H9 (cell line): ENCODE results near the gene ACSL3. TPM values are rescaled to one million over a fixed set of nuclear protein-coding genes. Genes with fewer than 3 reads are reported as not detected.

Experiments used
- DNase-seq: peaks from one replicate; pipeline ENCODE4 v3.0.0-alpha.2; 2017
- H2AFZ ChIP-seq: one replicate; pipeline ENCODE4 v1.6.1; 2013; ENCODE audit warnings: mild to moderate bottlenecking, low read length, control low read depth, moderate library complexity
- H2AK5ac ChIP-seq: 2 replicates; pipeline ENCODE4 v1.6.1; 2013; ENCODE audit warnings: low read length, control low read depth, mixed read lengths; ENCODE audit not compliant: insufficient read length
- H2BK120ac ChIP-seq: one replicate; pipeline ENCODE4 v1.6.1; 2013; ENCODE audit warnings: low read depth, mild to moderate bottlenecking, low read length, control low read depth, inconsistent platforms; ENCODE audit not compliant: poor library complexity, severe bottlenecking
- H2BK12ac ChIP-seq: 2 replicates; pipeline ENCODE4 v1.6.1; 2013; ENCODE audit warnings: low read length, control low read depth, mixed read lengths, low read depth; ENCODE audit not compliant: insufficient read length
- H2BK15ac ChIP-seq: 2 replicates; pipeline ENCODE4 v1.6.1; 2013; ENCODE audit warnings: low read depth, low read length, control low read depth
- H2BK20ac ChIP-seq: one replicate; pipeline ENCODE4 v1.6.1; 2013; ENCODE audit warnings: low read depth, mild to moderate bottlenecking, low read length, control low read depth, inconsistent platforms; ENCODE audit not compliant: poor library complexity, severe bottlenecking
- H2BK5ac ChIP-seq: 2 replicates; pipeline ENCODE4 v1.6.1; 2013; ENCODE audit warnings: low read length, control low read depth, mixed read lengths; ENCODE audit not compliant: insufficient read length
- H3K14ac ChIP-seq: 2 replicates; pipeline ENCODE4 v1.6.1; 2013; ENCODE audit warnings: low read length, control low read depth; ENCODE audit not compliant: insufficient read depth
- H3K18ac ChIP-seq: 2 replicates; pipeline ENCODE4 v1.6.1; 2013; ENCODE audit warnings: low read depth, mild to moderate bottlenecking, mixed read lengths, low read length, control low read depth; ENCODE audit not compliant: insufficient read length
- H3K23ac ChIP-seq: 2 replicates; pipeline ENCODE4 v1.6.1; 2013; ENCODE audit warnings: low read length, control low read depth, mixed read lengths, low read depth; ENCODE audit not compliant: insufficient read length
- H3K23me2 ChIP-seq: 2 replicates; pipeline ENCODE4 v1.6.1; 2013; ENCODE audit warnings: low read depth, mild to moderate bottlenecking, mixed read lengths, low read length, control low read depth; ENCODE audit not compliant: insufficient read length, poor library complexity, severe bottlenecking
- H3K27ac ChIP-seq: 2 replicates; pipeline ENCODE4 v1.5.1; 2013; ENCODE audit warnings: low read length, control low read depth, mixed read lengths, low read depth; ENCODE audit not compliant: insufficient read length
- H3K27me3 ChIP-seq: 2 replicates; pipeline ENCODE4 v1.6.1; 2013; ENCODE audit warnings: low read length, control low read depth, inconsistent platforms; ENCODE audit not compliant: insufficient read depth
- H3K4ac ChIP-seq: 2 replicates; pipeline ENCODE4 v1.6.1; 2013; ENCODE audit warnings: low read depth, mild to moderate bottlenecking, control low read depth, inconsistent platforms, low read length, moderate library complexity
- H3K4me1 ChIP-seq: 2 replicates; pipeline ENCODE4 v1.6.1; 2013; ENCODE audit warnings: low read length, control low read depth, inconsistent platforms; ENCODE audit not compliant: insufficient read depth
- H3K4me2 ChIP-seq: 2 replicates; pipeline ENCODE4 v1.6.1; 2013; ENCODE audit warnings: low read length, control low read depth, mixed read lengths; ENCODE audit not compliant: insufficient read length, insufficient read depth
- H3K56ac ChIP-seq: 2 replicates; pipeline ENCODE4 v1.6.1; 2013; ENCODE audit warnings: low read depth, mild to moderate bottlenecking, mixed read lengths, low read length, control low read depth; ENCODE audit not compliant: insufficient read length
- H3K79me1 ChIP-seq: 2 replicates; pipeline ENCODE4 v1.6.1; 2013; ENCODE audit warnings: low read depth, mild to moderate bottlenecking, moderate library complexity, low read length, control low read depth, inconsistent platforms; ENCODE audit not compliant: insufficient read depth, poor library complexity, severe bottlenecking
- H3K79me2 ChIP-seq: 2 replicates; pipeline ENCODE4 v1.6.1; 2013; ENCODE audit warnings: low read length, control low read depth, inconsistent platforms; ENCODE audit not compliant: insufficient read depth
- H3K9ac ChIP-seq: 2 replicates; pipeline ENCODE4 v1.6.1; 2013; ENCODE audit warnings: low read length, control low read depth, mixed read lengths; ENCODE audit not compliant: insufficient read length; ENCODE audit errors: extremely low read depth
- H3K9me3 ChIP-seq: one replicate; pipeline ENCODE4 v1.6.1; 2013; ENCODE audit warnings: low read depth, low read length, inconsistent platforms; ENCODE audit not compliant: control insufficient read depth
- H3T11ph ChIP-seq: one replicate; pipeline ENCODE4 v1.6.1; 2013; ENCODE audit warnings: mild to moderate bottlenecking, low read length, control low read depth, inconsistent platforms
- H4K20me1 ChIP-seq: one replicate; pipeline ENCODE4 v1.6.1; 2013; ENCODE audit not compliant: control insufficient read depth, insufficient read length, insufficient read depth
- H4K5ac ChIP-seq: 2 replicates; pipeline ENCODE4 v1.6.1; 2013; ENCODE audit warnings: low read depth, mild to moderate bottlenecking, mixed read lengths, low read length, control low read depth; ENCODE audit not compliant: insufficient read length
- H4K8ac ChIP-seq: replicated peaks from 2 replicates; pipeline ENCODE4 v1.6.1; 2013; ENCODE audit warnings: low read length, control low read depth, mixed read lengths, low read depth; ENCODE audit not compliant: insufficient read length
- H4K91ac ChIP-seq: 2 replicates; pipeline ENCODE4 v1.6.1; 2013; ENCODE audit warnings: low read depth, mild to moderate bottlenecking, moderate library complexity, mixed read lengths, low read length, control low read depth; ENCODE audit not compliant: insufficient read length
- H3K27ac Mint-ChIP-seq, 3 experiments: 2 replicates in 2 of 3; 3 replicates in 1 of 3; pipeline ENCODE4 v1.8.0; 2020 to 2021; ENCODE audit warnings: mixed read lengths in 3 of 3, mild to moderate bottlenecking in 1 of 3, moderate library complexity in 1 of 3
- H3K27me3 Mint-ChIP-seq: 2 replicates; pipeline ENCODE4 v1.8.0; 2021; ENCODE audit warnings: low read depth, mild to moderate bottlenecking, moderate library complexity, mixed read lengths
- H3K36me3 Mint-ChIP-seq, 3 experiments: 2 replicates in 2 of 3; 3 replicates in 1 of 3; pipeline ENCODE4 v1.8.0; 2020 to 2021; ENCODE audit warnings: low read depth in 3 of 3, mixed read lengths in 3 of 3; ENCODE audit not compliant: insufficient read depth in 1 of 3
- H3K4me1 Mint-ChIP-seq, 2 experiments: 2 replicates each; pipeline ENCODE4 v1.8.0; 2020; ENCODE audit warnings: mixed read lengths in 2 of 2
- H3K4me3 Mint-ChIP-seq, 2 experiments: 2 replicates in 1 of 2; 3 replicates in 1 of 2; pipeline ENCODE4 v1.8.0; 2020 to 2021; ENCODE audit warnings: mild to moderate bottlenecking in 2 of 2, mixed read lengths in 2 of 2, moderate library complexity in 1 of 2
- H3K9me3 Mint-ChIP-seq, 2 experiments: 2 replicates in 1 of 2; 3 replicates in 1 of 2; pipeline ENCODE4 v1.8.0; 2020; ENCODE audit warnings: mild to moderate bottlenecking in 2 of 2, mixed read lengths in 2 of 2, moderate library complexity in 1 of 2
- CTCF ChIP-seq: fragments of 200-600 bp; sonication (generic); conservative IDR thresholded peaks from 3 replicates; pipeline ENCODE4 v1.8.0; 2021; ENCODE audit warnings: antibody characterized with exemption, mild to moderate bottlenecking
- WGBS: extraction: QIAGEN DNeasy Blood & Tissue Kit; methylation state at CpG from one replicate; pipeline ENCODE4 v1.1.7; 2013; ENCODE audit warnings: missing lambda C conversion rate, low lambda C conversion rate, mixed read lengths; ENCODE audit not compliant: insufficient read length; ENCODE audit errors: extremely low coverage; 5-methylcytosine and 5-hydroxymethylcytosine counted together
- total RNA-seq: library from RNA; stranded (reverse); gene quantifications from 2 replicates; pipeline ENCODE4 v1.2.1, GENCODE V29; 2021

The ACSL3 gene
- total RNA-seq, 1 experiment from 2014 or later, result 60.9 TPM

GRCh38 chr2:222922019-222922800 lies 61.4 kb downstream of the ACSL3 start:
- H3K23ac ChIP-seq, result no peak overlapping the region
- no peak overlapping the region for H2AK5ac ChIP-seq
- H2BK20ac ChIP-seq, result no peak overlapping the region
- no peak overlapping the region for H3T11ph ChIP-seq
- H3K4me1 ChIP-seq, result no peaks in the 10 kb centered on the region; the same call in 1 of the 2 replicates
- no peak overlapping the region for H3K9ac ChIP-seq
- H3K23me2 ChIP-seq, result no peaks in the 10 kb centered on the region
- no peak overlapping the region for H3K4me3 Mint-ChIP-seq
- H3K4ac ChIP-seq, result no peak overlapping the region
- no peak for TF ChIP-seq CTCF
- H4K91ac ChIP-seq, result no peak overlapping the region
- H3K27me3 ChIP-seq, result no peaks in the 10 kb centered on the region
- H4K5ac ChIP-seq, result no peak overlapping the region
- H2AFZ ChIP-seq, result no peak overlapping the region
- H4K8ac ChIP-seq, result no peak overlapping the region
- no peak overlapping the region for H2BK120ac ChIP-seq
- DNase-seq, result no peak
- no peak overlapping the region for H3K56ac ChIP-seq
- no peak overlapping the region for H2BK5ac ChIP-seq
- H3K27me3 Mint-ChIP-seq, result no peaks in the 10 kb centered on the region
- no peak overlapping the region for H2BK15ac ChIP-seq
- no peaks in the 10 kb centered on the region for H3K79me1 ChIP-seq
- H3K36me3 Mint-ChIP-seq, result peaks cover 41 to 58% (median 54%) of the 10 kb centered on the region in 3 experiments; a peak in 6 of 7 replicates
- no peaks in the 10 kb centered on the region for H3K9me3 ChIP-seq
- no peak overlapping the region for H3K27ac ChIP-seq
- H2BK12ac ChIP-seq, result no peak overlapping the region
- H4K20me1 ChIP-seq, result no peaks in the 10 kb centered on the region
- no peak overlapping the region for H3K14ac ChIP-seq
- H3K79me2 ChIP-seq, result no peaks in the 10 kb centered on the region
- H3K4me2 ChIP-seq, result no peak overlapping the region
- H3K4me1 Mint-ChIP-seq, result peaks cover 24% of the 10 kb centered on the region in 2 experiments
- H3K27ac Mint-ChIP-seq, result peak overlapping the region in 2 of 3 experiments; percentile 28 to 86; a peak in 1 of 7 replicates
- no CpG with 5 or more reads among the region's 8 CpGs for WGBS
- H3K9me3 Mint-ChIP-seq, result no peaks in the 10 kb centered on the region
- no peak overlapping the region for H3K18ac ChIP-seq
